KMS-11 (cell line): ENCODE results near the gene GLI2.

ENCODE experiments used
- H2AFZ ChIP-seq: fragments of 200-600 bp; sonication (generic); 2 replicates; pipeline ENCODE4 v1.6.1; 2016; ENCODE audit warnings: antibody characterized with exemption, mixed run types, low read depth
- H3K27ac ChIP-seq: fragments of 200-600 bp; sonication (generic); 2 replicates; pipeline ENCODE4 v1.6.1; 2016; ENCODE audit warnings: mild to moderate bottlenecking, mixed run types
- H3K27me3 ChIP-seq: fragments of 200-600 bp; sonication (generic); 2 replicates; pipeline ENCODE4 v1.6.1; 2017; ENCODE audit warnings: mild to moderate bottlenecking, low read depth, mixed run types, moderate library complexity; ENCODE audit not compliant: insufficient read depth
- H3K36me3 ChIP-seq: fragments of 200-600 bp; sonication (generic); 2 replicates; pipeline ENCODE4 v1.6.1; 2017; ENCODE audit warnings: mild to moderate bottlenecking, mixed run types; ENCODE audit not compliant: insufficient read depth
- H3K4me1 ChIP-seq: fragments of 200-600 bp; sonication (generic); 2 replicates; pipeline ENCODE4 v1.6.1; 2016; ENCODE audit warnings: mild to moderate bottlenecking, low read depth, mixed run types; ENCODE audit not compliant: poor library complexity, severe bottlenecking
- H3K4me2 ChIP-seq: fragments of 200-600 bp; sonication (generic); 2 replicates; pipeline ENCODE4 v1.7.0; 2016; ENCODE audit warnings: mild to moderate bottlenecking, mixed run types
- H3K4me3 ChIP-seq: fragments of 200-600 bp; sonication (generic); IDR thresholded peaks from 2 replicates; pipeline ENCODE4 v1.6.1; 2017; ENCODE audit warnings: low read depth, low read length, mixed read lengths; ENCODE audit not compliant: insufficient read depth
- H3K79me2 ChIP-seq: fragments of 200-600 bp; sonication (generic); 2 replicates; pipeline ENCODE4 v1.6.1; 2016; ENCODE audit warnings: low read depth, mixed run types; ENCODE audit not compliant: insufficient read depth
- H3K9ac ChIP-seq: fragments of 200-600 bp; sonication (generic); 2 replicates; pipeline ENCODE4 v1.6.1; 2016; ENCODE audit warnings: mild to moderate bottlenecking, mixed run types
- H4K20me1 ChIP-seq: fragments of 200-600 bp; sonication (generic); 2 replicates; pipeline ENCODE4 v1.6.1; 2016; ENCODE audit warnings: mild to moderate bottlenecking, mixed run types; ENCODE audit not compliant: insufficient read depth
- CTCF ChIP-seq: fragments of 200-600 bp; sonication (generic); conservative IDR thresholded peaks from 2 replicates; pipeline ENCODE4 v1.6.1; 2017; ENCODE audit warnings: low read depth, mild to moderate bottlenecking, antibody characterized with exemption, low read length, moderate library complexity, mixed read lengths

The GLI2 gene

GRCh38 chr2:120694034-120694433 lies 41.6 kb upstream of the GLI2 start:
- H3K4me2 ChIP-seq = no peak overlapping the region
- H3K79me2 ChIP-seq = no peaks in the 10 kb centered on the region
- H3K27me3 ChIP-seq = no peaks in the 10 kb centered on the region
- H3K36me3 ChIP-seq = no peaks in the 10 kb centered on the region
- H3K27ac ChIP-seq = no peak overlapping the region
- H3K4me3 ChIP-seq = no peak overlapping the region
- H2AFZ ChIP-seq = no peak overlapping the region
- H3K9ac ChIP-seq = no peak overlapping the region
- H3K4me1 ChIP-seq = no peaks in the 10 kb centered on the region
- H4K20me1 ChIP-seq = no peaks in the 10 kb centered on the region
- no peak for TF ChIP-seq CTCF

- no peaks in the 10 kb centered on the region for H3K27me3 ChIP-seq
Observed at GRCh38 chr2:120697471-120697870, 38.2 kb upstream of the GLI2 start.

GRCh38 chr2:120699292-120699691 lies 36.4 kb upstream of the GLI2 start:
- no peak overlapping the region for H3K4me2 ChIP-seq
- TF ChIP-seq CTCF = no peak
- H3K4me1 ChIP-seq = no peaks in the 10 kb centered on the region
- H3K27ac ChIP-seq = no peak overlapping the region
- no peaks in the 10 kb centered on the region for H3K36me3 ChIP-seq
- H4K20me1 ChIP-seq = no peaks in the 10 kb centered on the region
- H3K9ac ChIP-seq = no peak overlapping the region
- no peak overlapping the region for H2AFZ ChIP-seq
- H3K79me2 ChIP-seq = no peaks in the 10 kb centered on the region
- H3K4me3 ChIP-seq = no peak overlapping the region
- no peaks in the 10 kb centered on the region for H3K27me3 ChIP-seq

More at GRCh38 chr2:120697471-120697870, 38.2 kb upstream of the GLI2 start:
- Histone ChIP-seq H3K4me1 (no peaks in the 10 kb centered on the region), H2AFZ (no peak overlapping the region), H3K4me3 (no peak overlapping the region), H3K9ac (no peak overlapping the region), H3K4me2 (no peak overlapping the region), H4K20me1 (no peaks in the 10 kb centered on the region), H3K79me2 (no peaks in the 10 kb centered on the region), H3K36me3 (no peaks in the 10 kb centered on the region), H3K27ac (no peak overlapping the region)
- no peak for TF ChIP-seq CTCF

GRCh38 chr2:120700659-120701058 lies 35.0 kb upstream of the GLI2 start:
- no peak overlapping the region for H3K4me2 ChIP-seq
- no peak overlapping the region for H3K4me3 ChIP-seq
- no peaks in the 10 kb centered on the region for H3K79me2 ChIP-seq
- no peak overlapping the region for H3K9ac ChIP-seq
- no peaks in the 10 kb centered on the region for H3K4me1 ChIP-seq
- no peaks in the 10 kb centered on the region for H3K36me3 ChIP-seq
- no peaks in the 10 kb centered on the region for H4K20me1 ChIP-seq
- no peak for TF ChIP-seq CTCF
- H3K27me3 ChIP-seq = no peaks in the 10 kb centered on the region
- H3K27ac ChIP-seq = no peak overlapping the region
- H2AFZ ChIP-seq = no peak overlapping the region
